ENCODE measurements around the gene ADCY9.

DNA sequence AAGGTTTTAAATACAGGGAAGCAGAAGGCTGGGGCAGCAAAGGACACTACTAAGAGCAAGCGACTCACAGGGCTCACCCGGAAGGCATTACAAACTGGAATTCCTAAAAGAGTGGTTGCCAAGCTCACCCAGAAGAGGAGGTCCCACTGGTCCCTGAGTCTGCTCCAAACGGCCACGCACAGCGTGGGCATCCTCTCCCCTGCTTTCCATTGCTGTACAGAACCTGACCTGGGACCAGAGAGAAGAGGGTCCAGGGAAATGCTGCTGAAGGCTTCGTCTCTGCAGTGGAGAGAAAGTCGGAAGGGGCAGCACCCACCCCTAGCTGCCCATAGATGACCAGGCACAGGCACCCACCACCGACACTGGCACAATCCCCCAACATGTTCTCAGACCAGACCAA, 67.2 kb downstream of the ADCY9 start:
- TF ChIP-seq CTCF (IDR thresholded peaks at IDR 0.05) (no peak), POLR2A (IDR thresholded peaks at IDR 0.05) (no peak)
